NCI-H2171 (cell line): ENCODE data around the gene RBAK.
"Not testable (repeated sequence)": the region's sequence is repeated elsewhere in the genome, so short reads cannot be mapped to it uniquely, and the experiment has no call there.

Experiments
- DNase-seq: peaks from one replicate; lab custom pipeline; 2025; lab: John Stamatoyannopoulos, UW

RBAK gene

DNA sequence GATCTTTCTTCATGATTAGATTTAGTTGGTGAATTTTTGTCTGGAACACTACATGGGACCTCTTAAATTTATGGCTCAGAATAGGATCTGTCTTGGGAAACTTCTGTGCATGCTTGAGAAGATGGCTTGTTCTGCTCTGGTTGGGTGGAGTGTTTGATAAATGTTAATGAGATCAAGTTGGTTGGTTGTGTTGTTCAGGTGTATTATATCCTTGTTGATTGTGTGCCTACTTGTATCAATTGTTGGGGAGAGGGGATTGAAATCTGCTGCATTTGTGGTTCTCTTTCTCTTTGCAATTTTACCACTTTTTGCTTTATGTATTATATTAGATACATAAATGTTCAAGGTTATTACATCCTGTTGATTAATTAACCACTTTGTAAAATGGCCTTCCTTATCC lies 6.1 kb downstream of the RBAK start:
- DNase-seq: not testable (repeated sequence)

DNA sequence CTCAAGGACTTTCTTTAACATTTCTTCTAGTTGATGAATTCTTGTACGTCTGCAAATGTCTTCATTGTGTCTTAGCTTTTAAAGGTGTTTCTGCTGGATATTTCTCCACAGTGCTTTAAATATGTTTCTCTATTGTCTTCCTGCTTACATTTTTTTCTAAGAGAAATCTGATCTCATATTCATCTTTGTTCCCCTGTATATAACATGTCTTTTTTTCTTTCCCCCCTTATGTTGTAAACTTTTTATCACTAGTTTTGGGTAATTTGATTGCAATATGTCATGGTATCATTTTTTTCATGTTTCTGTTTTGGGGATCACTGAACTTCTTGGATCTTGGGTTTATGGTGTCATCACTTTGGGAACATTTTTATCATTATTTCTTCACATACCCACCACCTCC lies 7.5 kb downstream of the RBAK start:
- no peak for DNase-seq

DNA sequence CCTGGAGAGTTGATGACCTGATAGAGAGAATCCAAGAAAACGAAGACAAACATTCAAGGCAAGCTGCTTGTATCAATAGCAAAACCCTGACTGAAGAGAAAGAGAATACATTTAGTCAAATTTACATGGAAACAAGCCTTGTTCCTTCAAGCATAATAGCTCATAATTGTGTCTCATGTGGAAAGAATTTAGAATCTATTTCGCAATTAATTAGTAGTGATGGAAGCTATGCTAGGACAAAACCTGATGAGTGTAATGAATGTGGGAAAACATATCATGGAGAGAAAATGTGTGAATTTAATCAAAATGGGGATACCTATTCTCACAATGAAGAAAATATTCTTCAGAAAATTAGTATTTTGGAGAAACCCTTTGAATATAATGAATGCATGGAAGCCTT lies 18.0 kb downstream of the RBAK start:
- no peak for DNase-seq

DNA sequence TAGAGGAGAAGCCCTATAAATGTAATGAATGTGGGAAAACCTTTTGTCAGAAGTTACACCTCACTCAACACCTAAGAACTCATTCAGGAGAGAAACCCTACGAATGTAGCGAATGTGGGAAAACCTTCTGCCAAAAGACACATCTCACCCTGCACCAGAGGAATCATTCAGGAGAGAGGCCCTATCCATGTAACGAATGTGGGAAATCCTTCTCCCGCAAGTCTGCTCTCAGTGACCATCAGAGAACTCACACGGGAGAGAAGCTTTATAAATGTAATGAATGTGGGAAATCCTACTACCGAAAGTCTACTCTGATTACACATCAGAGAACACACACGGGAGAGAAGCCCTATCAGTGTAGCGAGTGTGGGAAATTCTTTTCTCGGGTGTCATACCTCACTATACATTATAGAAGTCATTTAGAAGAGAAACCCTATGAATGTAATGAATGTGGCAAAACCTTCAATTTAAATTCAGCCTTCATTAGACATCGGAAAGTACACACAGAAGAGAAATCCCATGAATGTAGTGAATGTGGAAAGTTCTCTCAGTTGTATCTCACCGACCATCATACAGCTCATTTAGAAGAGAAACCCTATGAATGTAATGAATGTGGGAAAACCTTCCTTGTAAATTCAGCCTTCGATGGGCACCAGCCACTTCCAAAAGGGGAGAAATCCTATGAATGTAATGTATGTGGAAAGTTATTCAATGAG lies 18.9 kb downstream of the RBAK start:
- DNase-seq: no peak

DNA sequence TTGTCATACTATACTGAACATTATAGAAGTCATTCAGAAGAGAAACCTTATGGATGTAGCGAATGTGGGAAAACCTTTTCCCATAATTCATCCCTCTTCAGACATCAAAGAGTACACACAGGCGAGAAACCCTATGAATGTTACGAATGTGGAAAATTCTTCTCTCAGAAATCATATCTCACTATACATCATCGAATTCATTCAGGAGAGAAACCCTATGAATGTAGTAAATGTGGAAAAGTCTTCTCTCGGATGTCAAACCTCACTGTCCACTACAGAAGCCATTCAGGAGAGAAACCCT lies 19.4 kb downstream of the RBAK start:
- no peak for DNase-seq

DNA sequence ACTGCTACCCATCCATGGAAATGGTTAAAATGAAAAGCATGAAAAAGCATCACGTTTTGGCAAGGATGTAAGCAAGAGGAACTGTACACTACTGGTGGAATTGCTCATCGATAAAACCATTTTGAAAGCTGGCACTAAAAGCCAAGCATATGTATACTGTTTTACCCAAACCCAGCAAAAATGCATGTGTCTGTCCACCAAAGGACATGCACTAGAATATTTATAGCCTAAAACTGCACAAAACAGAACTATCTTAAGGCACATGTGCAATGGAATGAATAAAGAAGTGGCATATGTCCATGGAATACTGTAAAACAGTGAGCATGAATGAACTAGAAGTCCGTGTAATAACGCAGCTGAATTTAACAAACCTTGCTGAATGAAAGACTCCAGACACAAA lies 22.9 kb downstream of the RBAK start:
- no peak for DNase-seq

DNA sequence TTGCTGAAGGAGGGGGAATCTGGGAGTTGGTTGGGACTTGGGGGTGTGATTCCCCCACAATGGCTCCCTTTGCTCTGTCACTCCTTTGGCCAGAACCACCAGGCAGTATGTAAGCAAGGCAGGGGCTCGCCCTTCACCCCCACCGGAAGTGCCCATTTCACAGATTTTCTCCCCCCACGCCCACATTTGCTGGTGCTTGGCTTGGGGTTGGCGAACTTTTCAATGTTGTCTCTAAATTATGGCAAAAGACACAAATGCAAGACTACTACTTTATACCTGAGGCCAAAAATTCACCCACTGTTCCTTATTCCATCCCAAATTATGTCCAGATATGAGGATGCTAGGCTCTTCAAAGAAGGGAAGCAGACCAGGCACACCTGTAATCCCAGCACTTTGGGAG lies 24.5 kb downstream of the RBAK start:
- no peak for DNase-seq

DNA sequence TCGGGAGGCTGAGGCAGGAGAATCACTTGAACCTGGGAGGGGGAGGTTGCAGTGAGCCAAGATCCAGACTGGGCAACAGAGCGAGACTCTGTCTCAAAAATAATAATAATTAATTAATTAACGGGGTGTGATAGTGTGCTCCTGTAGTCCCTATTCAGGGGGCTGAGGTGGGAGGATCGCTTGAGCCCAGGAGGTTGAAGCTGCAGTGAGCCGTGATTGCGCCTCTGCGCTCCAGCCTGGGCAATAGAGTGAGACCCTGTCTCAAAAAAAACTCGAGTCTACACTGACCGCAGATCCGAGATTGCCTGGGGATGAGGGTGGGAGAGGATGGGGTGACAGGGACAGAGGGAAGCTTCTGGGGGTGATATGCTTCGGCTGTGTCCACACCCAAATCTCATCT lies 29.5 kb downstream of the RBAK start:
- DNase-seq: not testable (repeated sequence)

DNA sequence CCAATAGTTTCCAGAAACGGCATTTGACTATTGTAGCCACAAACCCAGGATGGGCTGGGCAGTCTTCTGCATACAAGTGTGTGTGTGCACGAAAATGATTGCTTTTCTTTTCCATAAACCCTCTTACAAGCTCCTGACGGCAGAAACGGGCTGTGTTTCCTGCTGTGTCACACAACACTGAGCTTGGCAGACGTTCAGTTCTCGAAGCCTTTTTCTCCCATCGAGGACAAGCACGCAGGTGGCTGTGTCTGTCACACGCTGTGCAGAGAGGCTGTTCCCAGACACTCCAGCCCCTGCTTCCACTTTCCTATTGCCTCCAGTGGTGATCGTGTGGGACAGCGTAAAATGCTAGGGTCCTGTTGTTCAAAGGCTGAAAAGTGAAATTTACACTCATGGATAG lies 32.1 kb downstream of the RBAK start:
- DNase-seq: peak; percentile 59

DNA sequence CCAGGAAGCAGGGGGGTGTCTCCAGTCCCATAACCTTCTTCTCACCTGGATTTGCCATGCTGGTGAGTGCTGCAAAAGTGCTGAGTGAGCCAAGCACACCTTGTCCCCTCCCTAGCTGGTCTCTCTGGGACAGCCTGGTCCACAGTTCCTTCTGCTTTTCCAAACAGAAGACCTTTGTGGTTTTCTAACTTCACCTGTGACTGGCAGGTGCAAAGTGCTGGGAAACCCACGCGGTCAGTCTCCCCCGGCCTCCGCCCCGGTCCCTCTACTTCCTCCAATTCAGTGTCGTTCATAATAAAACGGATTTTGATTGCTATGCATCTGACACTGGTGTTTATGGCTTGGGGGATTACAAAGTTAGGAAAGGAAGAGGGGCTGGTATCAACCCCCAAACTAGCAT lies 37.1 kb downstream of the RBAK start:
- no peak for DNase-seq

DNA sequence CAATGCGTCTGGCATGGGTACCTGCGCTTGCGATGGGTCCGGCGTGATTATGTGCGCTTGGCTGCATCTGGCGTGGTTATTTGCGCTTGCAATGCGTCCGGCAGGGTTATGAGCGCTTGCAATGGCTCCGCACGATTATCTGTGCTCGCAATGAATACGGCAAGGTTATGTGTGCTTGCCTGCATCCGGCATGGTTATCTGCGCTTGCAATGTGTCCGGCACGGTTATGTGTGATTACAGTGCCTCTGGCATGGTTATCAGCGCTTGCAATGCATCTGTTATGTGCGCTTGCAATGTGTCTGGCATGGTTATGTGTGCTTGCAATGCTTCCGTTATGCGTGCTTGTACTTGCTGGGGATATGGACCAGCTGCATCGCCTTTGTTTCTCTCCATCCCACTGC lies 37.7 kb downstream of the RBAK start:
- no peak for DNase-seq

DNA sequence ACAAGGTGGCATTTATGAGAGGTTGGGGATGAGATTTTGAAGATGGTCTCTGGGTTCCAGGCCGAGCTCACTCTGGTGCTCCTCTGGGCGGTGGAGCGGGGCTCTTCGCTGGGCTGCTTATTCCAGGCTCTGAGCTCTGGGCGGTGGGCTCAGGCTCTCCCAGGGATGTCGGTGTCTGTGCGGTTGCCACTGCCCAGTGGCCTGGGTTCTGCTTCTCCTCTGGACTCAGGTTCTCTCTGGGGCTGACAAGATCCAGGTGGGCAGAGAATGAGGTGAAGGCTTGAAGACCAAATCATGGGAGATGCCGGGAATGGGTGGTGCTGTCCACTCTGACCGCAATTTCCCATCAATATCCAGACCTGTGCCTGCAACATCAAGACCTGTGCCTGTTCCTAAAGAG lies 40.6 kb downstream of the RBAK start:
- no peak for DNase-seq

DNA sequence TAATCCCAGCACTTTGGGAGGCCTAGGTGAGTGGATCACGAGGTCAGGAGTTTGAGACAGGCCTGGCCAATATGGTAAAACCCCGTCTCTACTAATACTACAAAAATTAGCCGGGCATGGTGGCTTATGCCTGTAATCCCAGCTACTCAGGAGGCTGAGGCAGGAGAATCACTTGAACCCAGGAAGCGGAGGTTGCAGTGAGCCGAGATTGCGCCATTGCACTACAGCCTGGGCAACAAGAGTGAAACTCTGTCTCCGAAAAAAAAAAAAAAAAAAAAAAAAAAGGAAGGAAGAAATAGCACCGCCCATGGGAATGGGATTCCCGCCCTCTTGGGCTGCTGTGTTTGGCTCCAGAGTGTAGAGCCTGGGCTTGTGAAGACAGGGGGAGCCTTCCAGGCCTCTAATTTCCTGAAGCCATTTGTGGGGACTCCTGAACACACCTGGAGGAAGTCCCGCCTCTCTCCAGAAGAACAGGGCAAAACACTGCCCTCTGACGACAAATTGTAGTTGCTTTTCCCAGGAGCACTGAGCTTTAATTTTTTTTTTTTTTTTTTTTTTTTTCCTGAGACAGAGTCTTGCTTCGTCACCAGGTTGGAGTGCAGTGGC lies 42.7 kb downstream of the RBAK start:
- peak; percentile 90 for DNase-seq

DNA sequence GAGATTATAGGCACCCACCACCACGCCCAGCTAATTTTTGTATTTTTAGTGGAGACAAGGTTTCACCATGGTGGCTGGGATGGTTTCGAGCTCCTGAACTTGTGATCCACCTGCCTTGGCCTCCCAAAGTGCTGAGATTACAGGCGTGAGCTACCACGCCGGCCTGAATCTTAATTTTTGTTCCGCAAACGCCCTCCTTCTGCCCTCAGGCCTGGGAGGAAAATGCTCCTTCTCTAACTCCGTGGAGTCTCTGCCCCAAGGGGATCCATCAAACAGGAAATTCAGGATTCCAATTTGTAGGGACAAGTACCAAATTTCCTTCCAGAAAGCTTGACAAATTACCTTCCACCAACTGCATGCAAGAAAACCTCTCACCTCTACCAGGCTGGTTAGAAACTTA lies 43.2 kb downstream of the RBAK start:
- no peak for DNase-seq

DNA sequence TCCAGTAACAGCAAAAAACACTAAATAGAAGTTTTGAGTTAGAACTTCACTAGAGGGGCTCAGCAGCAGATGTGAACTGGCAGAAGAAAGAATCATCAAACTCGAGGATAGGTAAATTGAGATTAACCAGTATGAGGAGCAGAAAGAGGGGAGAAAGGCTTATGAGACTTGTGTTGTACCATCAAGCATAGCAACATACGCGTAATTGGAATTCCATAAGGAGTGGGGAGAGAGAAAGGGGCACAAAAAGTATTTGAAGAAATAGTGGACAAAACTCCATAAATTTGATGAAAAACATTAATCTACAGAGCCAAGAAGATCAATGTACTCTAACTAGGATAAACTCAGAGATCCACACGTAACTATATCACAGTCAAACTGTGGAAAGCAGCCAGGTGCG lies 48.3 kb downstream of the RBAK start:
- DNase-seq: no peak

DNA sequence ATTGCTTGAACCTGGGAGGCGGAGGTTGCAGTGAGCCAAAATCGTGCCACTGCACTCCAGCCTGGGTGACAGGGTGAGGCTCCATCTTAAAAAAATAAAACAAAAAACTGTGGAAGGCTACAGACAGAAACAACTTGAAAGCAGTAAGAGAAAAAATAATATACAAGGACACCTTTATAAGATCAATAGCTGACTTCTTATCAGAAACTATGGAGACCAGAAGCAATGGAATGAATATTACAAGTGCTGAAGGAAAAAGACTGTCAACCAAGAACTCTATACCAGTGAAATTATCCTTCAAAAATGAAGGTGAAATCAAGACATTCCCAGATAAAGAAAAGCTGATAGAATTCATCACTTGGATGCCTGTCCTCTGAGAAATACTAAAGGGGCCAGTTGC lies 49.0 kb downstream of the RBAK start:
- DNase-seq: no peak

DNA sequence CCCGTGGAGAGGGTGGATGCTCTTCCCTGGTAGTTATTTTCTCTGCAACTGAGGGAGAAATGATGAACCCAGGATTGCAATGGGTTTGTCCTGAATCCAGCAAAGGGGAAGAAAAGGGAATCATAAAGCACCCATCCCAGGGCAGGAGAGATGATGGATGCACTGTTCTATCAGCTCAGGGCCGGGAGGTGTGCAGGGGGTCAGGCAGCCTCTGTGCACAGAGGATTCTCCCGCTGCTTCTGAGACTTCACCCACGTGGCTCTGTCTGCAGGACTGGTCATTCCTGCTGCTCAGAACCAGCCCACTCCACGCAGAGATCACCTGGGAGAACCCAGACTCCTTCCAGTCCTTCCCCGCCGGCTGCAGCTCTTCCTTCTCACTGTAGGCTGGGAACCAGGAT lies 70.7 kb downstream of the RBAK start:
- no peak for DNase-seq

DNA sequence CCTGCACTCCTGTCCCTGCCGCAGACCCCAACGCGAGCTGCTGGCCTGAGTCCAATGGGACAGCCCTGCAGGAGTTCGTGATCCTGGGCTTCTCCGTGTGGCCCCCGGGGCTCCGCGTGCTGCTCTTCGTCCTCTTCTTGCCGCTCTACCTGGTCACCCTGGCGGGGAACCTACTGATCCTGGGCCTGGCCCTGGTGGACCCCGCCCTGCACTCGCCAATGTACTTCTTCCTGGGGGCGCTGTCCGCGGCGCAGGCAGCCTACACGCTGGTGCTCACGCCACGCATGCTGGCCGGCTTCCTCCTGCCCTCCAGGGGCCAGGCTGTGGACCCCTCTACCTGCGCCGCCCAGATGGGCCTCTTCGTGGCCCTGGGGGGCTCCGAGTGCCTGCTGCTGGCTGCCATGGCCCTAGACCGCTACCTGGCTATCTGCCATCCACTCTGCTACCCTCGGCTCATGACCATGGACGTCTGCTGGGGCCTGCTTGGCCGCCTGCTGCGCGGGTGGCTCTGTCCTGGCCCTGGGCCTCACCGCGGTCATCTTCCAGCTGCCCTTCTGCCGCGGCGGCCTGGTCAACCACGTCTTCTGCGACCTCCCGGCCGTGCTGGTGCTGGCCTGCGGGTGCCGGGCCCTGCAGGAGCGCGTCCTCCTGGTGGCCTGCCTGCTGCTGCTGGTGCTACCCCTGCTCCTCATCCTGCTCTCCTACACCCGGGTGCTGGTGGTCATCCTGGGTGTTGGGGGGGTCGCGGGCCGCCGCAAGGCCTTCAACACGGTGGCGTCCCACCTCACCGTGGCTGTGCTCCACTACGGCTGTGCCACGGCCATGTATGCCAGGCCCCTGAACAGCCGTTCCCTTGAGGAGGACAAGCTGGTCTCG lies 71.7 kb downstream of the RBAK start:
- DNase-seq: no peak
